Measurements from ENCODE around the gene RNF10.

- TF ChIP-seq CTCF (IDR thresholded peaks at IDR 0.05; ENCODE audit: insufficient read depth, low read length, poor library complexity, severe bottlenecking) (no peak), EZH2phosphoT487 (conservative IDR thresholded peaks at IDR 0.05; ENCODE audit: low read length) (no peak)
Measured at GRCh38 chr12:120522568-120522967, 11.6 kb upstream of the RNF10 start.
